ENCODE results near the gene CATSPER2. TPM values are rescaled to one million over a fixed set of nuclear protein-coding genes. Genes with fewer than 3 reads are reported as not detected.
"Not testable (repeated sequence)": the region's sequence is repeated elsewhere in the genome, so short reads cannot be mapped to it uniquely, and the experiment has no call there.

CATSPER2 gene
- total RNA-seq, 1 donor from 2014 or later = 0.60 TPM

- DNase-seq (ENCODE audit: low read depth) = not testable (repeated sequence)
These were observed 55.1 kb downstream of the CATSPER2 start, which contains the start of gene CKMT1B for GRCh38 chr15:43593328-43594190. CKMT1B (plus strand) TSS chr15:43594027; CDS start chr15:43594219, 192 bp downstream.

DNA sequence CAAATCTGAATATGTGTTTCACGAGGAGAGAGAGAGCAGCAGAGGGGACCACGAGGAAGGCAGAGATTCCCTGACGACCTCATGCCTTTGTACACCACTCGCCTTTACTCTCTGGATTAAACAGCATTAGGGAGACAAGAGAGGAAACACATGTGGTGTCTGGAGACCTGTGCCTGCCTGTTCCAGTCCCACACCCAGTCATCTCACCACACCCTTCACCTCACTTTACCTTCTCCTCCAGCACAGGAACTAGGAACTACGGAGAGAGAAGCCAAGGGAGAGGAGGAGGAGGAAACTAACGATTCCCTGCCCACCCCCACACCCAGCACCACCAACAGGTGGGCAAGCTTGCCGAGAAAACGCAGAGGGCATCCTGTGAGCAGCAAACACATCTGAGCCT is 55.8 kb downstream of the CATSPER2 start:
- not testable (repeated sequence) for DNase-seq (ENCODE audit: low read depth)

DNA sequence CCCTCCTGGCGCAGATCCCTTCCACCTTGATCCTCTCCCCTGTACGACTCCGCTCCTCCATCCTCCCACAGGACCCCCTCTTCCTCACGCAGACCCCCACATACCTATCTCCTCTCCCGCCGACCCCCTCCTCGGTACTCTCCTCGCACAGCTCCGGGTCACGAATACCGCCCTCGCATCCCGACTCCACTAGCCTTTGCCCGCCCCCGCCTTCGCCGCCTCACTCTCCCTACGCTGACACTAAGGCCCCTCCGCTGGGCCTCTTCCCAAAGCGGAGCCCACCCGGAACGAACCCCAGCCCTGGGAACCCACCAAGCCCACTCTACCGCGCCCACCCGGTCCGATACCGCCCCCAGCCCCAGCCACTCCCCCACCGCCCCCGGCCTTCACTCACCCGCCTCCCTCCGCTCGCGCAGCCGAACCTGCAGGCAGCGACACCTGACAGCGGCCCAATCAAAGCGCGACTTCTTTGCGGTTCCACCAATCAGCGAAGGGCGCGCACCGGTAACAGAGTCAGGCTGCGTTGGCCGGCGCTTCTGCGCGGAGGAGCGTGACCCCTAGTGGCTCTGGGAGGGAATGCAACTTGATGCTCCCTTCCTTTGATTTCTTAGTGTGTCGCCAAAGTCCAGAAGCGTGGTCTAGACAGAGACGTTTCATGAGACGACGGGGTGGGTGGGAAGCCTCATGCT is 58.7 kb downstream of the CATSPER2 start, which contains the start of gene PPIP5K1:
PPIP5K1 (minus strand) TSS at position 431 of the 689 bp plus-strand sequence. CDS start 5,704 bp downstream, outside the sequence.
- DNase-seq (ENCODE audit: low read depth) = not testable (repeated sequence)

Other genes with a start within 250 kb of the CATSPER2 start
- gene TP53BP1, start 155.7 kb downstream of the CATSPER2 start, total RNA-seq = 58.5 and 143 TPM in 2 replicates
- gene MAP1A, start 131.2 kb downstream of the CATSPER2 start, total RNA-seq = 0.52 and 6.1 TPM in 2 replicates
- gene PPIP5K1, start 58.6 kb downstream of the CATSPER2 start, total RNA-seq = 9.6 and 43.3 TPM in 2 replicates
- gene CKMT1B, start 54.8 kb downstream of the CATSPER2 start, total RNA-seq = 0.10 and 1.9 TPM in 2 replicates
- gene STRC, start 30.0 kb downstream of the CATSPER2 start, total RNA-seq = 0.05 TPM in 1 of 2 replicates, not detected in the other
- gene CKMT1A, start 45.0 kb upstream of the CATSPER2 start, total RNA-seq = 0.35 TPM in 1 of 2 replicates, not detected in the other
- gene PDIA3, start 97.6 kb upstream of the CATSPER2 start, total RNA-seq = 129 and 275 TPM in 2 replicates
- gene ELL3, start 128.1 kb upstream of the CATSPER2 start, total RNA-seq = 5.9 and 11.6 TPM in 2 replicates
- 765 and 780 TPM in 2 replicates for gene SERF2, start 143.5 kb upstream of the CATSPER2 start, total RNA-seq
- gene SERINC4, start 151.4 kb upstream of the CATSPER2 start, total RNA-seq = 0.05 TPM in 1 of 2 replicates, not detected in the other
- gene HYPK, start 151.8 kb upstream of the CATSPER2 start, total RNA-seq = 3.0 and 4.0 TPM in 2 replicates
- 34.7 and 54.1 TPM in 2 replicates for gene MFAP1, start 175.8 kb upstream of the CATSPER2 start, total RNA-seq
- 3.8 and 17.0 TPM in 2 replicates for gene WDR76, start 178.2 kb upstream of the CATSPER2 start, total RNA-seq